Activated CD4-positive, alpha-beta T cell treated with anti-CD3 and anti-CD28 coated beads for 24 hours (primary cell): ENCODE measurements around the gene LAIR2.
"Not testable (repeated sequence)": the region's sequence is repeated elsewhere in the genome, so short reads cannot be mapped to it uniquely, and the experiment has no call there.

ENCODE experiments used
- DNase-seq, 2 donors: peaks; one replicate each; pipeline ENCODE4 v3.0.0-alpha.2; 2020; ENCODE audit warnings: low read depth in 2 of 2

The LAIR2 gene

GRCh38 chr19:54464630-54465425, 37.8 kb upstream of the LAIR2 start:
- DNase-seq: peak; percentile 58 to 74

DNA sequence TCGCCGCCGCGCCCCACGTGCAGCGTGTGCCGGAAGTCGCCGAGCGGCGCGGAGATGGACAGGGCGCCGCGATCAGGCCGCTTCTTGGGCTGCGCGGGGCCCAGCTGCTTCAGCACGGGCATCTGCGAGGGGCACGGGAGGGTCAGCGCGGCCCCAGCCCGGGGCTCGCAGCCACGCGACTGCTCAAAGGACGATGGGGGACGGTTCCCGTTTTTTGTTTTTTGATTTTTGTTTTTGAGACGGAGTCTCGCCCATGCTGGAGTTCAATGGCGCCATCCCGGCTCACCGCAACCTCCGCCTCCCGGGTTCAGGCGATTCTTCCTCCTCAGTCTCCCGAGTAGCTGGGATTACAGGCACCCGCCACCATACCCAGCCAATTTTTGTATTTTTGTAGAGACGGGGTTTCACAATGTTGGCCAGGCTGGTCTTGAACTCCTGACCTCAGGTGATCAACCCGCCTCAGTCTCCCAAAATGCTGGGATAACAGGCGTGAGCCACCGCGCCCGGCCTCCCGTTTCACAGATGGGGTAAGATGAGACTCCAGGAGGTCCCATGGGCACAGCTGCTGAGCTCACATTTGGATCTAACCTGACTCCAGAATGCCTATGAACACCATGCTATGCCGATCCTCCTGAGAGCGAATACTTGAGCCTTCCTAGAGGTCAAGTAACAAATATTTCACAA, 37.1 kb upstream of the LAIR2 start:
- DNase-seq: no peak

GRCh38 chr19:54466110-54466480, 36.5 kb upstream of the LAIR2 start:
- not testable (repeated sequence) for DNase-seq

GRCh38 chr19:54469496-54469934, 33.1 kb upstream of the LAIR2 start:
- no peak for DNase-seq

GRCh38 chr19:54470276-54470887, 32.2 kb upstream of the LAIR2 start:
- DNase-seq: no peak

DNA sequence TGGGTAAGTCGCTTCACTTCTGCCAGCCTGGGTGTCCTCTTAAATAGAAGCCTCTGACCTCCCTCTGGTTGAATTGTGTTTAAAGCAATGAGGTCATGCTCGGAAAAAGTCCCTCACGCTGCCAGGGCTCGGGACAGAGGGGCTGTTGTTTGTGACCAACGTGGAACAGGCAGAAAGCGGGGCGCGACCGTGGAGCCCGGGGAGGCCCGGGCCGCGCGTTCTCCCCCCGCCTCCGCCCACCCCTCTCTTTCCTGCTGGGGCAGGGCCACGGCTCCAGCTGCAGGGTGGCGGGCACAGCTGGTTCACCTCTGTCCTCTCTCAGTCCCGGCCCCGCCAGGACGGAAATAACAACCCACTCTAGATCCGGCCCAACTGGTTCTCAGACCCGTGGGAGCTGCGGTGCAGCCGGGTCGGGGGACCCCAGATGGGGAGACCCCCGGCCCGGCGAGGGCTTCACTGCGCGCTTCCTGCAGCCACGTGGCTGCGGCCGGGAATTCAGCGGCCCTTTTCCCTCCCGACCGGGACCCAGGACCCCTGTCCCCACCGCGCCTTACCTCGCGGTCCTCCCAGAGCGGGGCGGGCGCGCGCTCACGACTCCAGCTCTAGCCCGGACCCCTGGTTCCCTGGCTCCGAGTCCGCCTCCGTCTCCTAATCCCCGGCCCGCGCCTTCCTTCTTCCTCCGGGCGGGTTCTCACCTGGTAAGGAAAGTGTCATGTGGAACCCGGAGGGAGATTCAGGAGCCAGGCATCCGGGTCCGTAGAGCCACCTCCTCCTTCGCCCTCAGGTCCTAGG, 31.4 kb upstream of the LAIR2 start:
- DNase-seq: no peak

DNA sequence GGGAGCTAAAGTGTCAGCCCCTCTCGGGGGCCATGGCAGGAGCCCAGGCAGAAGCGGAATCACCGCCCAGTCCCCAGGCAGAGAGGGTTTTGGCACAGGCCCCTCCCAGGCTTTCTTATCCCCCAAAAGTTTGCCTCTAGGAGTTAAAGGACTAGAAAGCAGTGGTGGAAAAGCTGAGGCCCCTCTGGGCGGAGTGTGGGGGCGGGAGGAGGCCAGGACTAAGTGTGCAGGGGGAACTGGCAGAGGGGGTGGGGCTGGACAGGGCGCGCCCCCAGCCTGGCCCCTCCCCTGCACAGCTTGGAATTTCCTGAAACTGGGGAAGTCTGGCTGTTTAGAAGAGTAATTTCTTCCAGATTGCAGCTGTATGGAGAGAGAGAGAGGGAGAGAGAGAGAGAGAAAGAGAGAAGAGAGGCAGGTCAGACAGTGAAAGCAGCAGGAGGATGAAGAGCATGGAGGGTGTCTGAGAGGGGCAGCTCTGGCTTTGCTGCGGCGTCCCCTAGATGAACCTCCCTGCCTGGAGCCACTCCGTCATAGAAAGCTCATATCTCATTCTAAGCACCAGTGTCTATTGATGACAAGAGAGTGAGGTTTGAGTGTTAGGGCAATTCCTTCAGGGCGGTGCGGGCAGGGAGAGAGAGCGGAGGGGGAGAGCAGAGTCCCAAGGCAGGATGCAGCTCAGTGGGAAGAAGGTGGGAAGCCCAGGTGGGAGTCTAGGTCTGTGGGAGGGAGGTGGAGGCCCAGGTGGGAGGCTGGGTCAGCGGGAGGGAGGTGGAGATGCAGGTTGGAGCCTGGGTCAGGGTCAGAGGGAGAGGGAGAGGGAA, 29.4 kb upstream of the LAIR2 start, which contains the start of gene CDC42EP5:
TSS of gene CDC42EP5 (minus strand) at position 226 of the 821 bp plus-strand sequence. CDS start 7,749 bp downstream, outside the sequence.
- no peak for DNase-seq

DNA sequence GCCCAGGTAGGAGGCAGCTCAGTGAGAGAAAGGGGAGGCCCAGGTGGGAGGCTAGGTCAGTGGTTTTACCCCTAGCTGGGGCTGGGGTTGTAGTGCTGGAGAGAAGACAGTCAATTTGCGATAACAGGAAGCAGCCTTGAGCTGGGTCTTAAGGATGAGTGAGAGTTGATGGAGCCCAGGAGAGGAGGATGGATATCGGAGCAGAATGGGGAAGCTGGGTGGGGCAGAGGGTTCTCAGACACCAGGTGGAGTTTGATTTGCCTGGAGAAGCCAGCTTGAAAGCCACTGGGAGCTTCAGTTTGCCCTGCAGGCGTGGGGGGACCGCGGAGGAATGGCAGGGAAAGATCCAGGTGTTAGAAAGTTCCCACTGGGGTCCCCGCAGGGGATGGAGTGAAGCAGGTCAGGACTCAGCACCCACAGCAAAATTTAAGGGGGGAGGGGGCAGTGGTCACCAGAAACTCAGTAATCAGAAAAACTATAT, 28.7 kb upstream of the LAIR2 start:
- DNase-seq: no peak

DNA sequence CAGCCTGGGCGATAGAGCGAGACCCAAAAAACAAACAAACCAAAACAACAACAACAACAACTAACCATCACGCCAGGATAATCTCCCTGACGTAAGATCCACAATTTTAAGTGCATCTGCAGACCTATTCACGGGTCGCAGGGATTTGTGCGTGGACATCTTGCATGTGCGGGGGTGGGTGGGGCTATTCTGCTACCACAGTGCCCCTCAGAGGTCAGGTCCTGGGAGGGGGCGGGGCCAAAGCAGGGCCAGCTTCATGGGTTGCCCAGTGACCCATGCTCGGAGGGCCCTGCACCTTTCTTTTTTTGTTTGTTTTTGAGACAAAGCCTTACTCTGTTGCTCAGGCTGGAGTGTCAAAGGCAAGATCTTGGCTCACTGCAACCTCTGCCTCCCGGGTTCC, 26.9 kb upstream of the LAIR2 start:
- DNase-seq: no peak

- DNase-seq: no peak
Measured at GRCh38 chr19:54477650-54478049, 25.0 kb upstream of the LAIR2 start.

DNA sequence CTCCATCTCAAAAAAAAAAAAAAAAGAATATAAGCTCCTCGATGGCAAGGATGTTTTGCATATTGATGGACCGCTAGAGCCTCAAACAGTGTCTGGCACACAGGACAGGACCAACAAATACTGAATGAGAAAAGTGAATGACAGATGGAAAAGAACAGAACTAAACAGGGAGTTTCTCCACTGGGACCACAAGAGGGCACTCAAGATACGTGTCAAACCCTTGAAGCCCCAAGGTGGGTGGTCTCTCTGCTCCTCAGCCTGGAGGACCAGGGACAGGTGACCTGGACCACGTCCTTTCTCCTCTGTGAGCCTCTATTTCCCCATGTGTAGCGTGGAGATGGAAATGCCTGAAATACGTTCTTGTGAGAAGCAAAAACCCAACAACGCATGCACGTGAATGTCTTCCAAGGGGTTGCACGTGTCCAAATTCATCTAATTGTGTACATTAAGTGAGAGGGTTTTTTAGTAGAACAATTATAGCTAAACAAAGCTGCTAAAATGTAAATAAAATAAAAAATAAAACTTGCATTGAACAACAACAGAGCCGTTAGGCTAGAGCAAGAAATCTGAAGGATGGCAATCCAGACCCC, 23.9 kb upstream of the LAIR2 start:
- no peak for DNase-seq

DNA sequence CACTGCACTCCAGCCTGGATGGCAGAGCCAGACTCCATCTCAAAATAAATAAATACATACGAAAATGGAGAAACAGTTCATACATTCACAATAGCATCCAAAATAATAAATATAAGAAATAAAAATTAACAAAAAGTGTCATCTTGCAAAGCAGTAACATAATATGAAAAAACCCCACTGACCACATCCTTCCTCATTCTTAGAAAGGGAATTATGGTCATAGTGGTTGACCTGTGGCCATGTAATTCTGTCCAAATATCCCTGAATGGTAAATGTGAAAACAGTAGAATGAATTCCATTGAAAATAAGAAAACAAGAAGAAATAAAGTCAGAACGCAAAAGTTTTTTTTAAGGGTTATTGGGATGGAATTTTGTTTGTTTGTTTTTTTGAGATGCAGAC, 22.6 kb upstream of the LAIR2 start:
- no peak for DNase-seq

- peak in 1 of 2 donors; percentile 28 for DNase-seq
Measured at GRCh38 chr19:54481326-54481930, 21.2 kb upstream of the LAIR2 start.

DNA sequence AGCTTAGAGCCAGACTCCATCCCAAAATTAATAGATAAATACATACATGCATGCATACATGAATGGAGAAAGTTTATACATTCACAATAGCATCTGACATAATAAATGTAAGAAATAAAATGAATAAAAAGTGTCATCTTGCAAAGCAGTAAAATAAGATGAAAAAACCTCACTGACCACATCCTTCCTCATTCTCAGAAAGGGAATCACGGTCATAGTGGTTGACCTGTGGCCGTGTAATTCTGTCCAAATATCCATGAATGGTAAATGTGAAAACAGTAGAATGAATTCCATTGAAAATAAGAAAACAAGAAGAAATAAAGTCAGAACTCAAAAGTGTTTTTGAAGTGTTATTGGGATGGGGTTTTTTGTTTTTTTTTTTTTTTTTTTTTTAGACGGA, 19.7 kb upstream of the LAIR2 start:
- no peak for DNase-seq

- no peak for DNase-seq
Measured at GRCh38 chr19:54484451-54484850, 18.2 kb upstream of the LAIR2 start.

DNA sequence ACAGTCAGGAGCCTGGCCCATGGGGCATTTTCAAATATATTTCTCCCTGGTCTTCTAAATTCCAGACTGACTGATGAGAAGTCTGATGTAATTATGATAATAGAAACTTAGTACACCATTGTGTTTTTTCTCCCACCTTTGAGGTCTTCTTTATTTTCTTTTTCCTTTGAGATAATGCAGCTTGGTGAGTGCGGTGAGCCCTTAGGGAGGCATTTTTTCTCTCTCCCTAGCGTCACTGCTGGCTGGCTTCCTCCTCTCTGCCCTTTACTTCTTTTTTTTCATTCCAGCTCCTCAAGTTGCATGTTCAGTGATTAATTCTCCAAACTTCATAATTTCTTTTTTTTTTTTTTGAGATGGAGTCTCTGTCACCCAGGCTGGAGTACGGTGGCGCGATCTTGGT, 16.8 kb upstream of the LAIR2 start:
- DNase-seq: no peak

DNA sequence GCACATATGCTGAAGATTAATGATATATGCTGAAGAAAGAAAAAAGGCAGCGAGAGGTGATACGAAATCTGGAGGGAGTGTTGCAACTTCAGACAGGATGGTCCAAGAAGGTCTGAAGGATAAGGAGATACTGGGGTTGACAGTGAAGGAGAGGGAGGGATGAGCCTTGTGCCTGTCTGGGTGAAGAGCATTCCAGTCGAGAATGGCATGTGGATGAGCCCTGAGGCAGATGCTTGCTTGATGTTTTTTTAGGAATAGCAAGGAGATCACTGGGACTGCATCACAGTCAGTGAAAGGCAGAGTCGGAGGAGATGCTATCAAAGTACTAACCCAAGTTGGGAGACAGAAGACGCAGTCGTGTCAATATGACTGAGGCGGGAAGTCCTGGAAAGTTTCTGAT, 13.3 kb upstream of the LAIR2 start:
- DNase-seq: no peak

- DNase-seq: no peak
Measured at GRCh38 chr19:54489766-54490165, 12.9 kb upstream of the LAIR2 start.

DNA sequence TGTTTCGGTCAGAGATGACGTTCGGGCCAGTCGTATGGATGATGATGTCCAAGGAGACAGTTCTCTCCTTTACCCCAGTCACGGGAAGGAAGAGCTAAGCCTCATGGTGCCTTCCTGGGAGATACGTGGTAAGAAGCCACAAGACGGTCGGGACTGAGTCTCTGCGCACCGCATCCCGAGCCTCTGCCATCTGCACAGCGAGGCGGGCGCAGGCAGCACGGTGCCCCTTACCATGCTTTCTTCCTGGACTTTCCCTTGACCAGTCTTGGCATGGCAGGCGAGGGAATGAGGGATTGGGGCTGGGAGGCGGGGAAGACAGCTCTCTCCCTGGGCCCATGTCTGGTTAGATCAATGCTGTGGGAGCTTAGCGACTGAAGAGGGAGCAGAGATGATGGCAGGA, 10.1 kb upstream of the LAIR2 start:
- no peak for DNase-seq

GRCh38 chr19:54493056-54493455, 9.6 kb upstream of the LAIR2 start:
- DNase-seq: not testable (repeated sequence)
